ENCODE results near the gene ARHGAP19.

The ARHGAP19 gene

DNA sequence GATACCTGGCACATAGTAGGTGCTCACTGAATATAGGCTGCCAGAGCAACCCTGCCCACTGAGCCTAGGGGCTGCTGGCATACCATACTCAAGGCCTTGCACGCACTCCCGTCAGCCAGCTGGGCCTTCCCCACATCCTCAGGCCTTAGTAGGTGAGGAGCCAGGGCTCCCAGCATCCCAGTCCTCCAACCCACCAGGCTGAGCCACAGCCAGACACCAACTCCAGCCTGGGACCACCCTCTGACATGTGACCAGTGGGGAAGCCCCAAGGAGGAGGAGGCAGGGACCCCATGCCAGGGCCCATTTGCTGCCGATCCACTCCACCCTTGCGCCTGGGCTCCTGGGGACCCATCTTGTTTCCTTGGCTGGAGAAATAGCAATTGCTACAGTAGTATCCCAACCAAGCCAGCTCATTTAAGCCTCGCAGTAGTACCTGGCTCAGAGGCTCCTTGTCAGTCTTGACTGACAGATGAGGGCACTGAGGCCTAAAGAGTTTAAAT lies 118.1 kb downstream of the ARHGAP19 start:
- no peaks in the 10 kb centered on the region for H3K27me3 ChIP-seq (ENCODE audit: low read length)

GRCh38 chr10:97173036-97173435 lies 119.4 kb downstream of the ARHGAP19 start:
- Histone ChIP-seq H3K9me2 (replicated peaks; ENCODE audit: insufficient read depth, low read length) (no peaks in the 10 kb centered on the region), H3K9ac (ENCODE audit: low read length) (no peak overlapping the region), H3K27ac (ENCODE audit: low read depth, low read length) (no peak overlapping the region), H3F3A (ENCODE audit: insufficient read depth) (no peaks in the 10 kb centered on the region), H2AFZ (ENCODE audit: low read depth, low read length, severe bottlenecking) (no peak overlapping the region), H4K20me1 (ENCODE audit: low read depth, low read length) (no peaks in the 10 kb centered on the region), H3K79me2 (ENCODE audit: insufficient read depth, low read length) (no peaks in the 10 kb centered on the region), H3K9me3 (ENCODE audit: insufficient read depth, low read length) (no peaks in the 10 kb centered on the region), H3K27me3 (ENCODE audit: low read length) (no peaks in the 10 kb centered on the region), H3K4me3 (ENCODE audit: insufficient read depth, low read length, poor library complexity, severe bottlenecking) (no peak overlapping the region), H3K4me2 (ENCODE audit: low read depth, low read length, poor library complexity, severe bottlenecking) (no peak overlapping the region), H3K36me3 (ENCODE audit: low read length) (no peaks in the 10 kb centered on the region)
- TF ChIP-seq CTCF (IDR thresholded peaks at IDR 0.05; ENCODE audit: insufficient read depth, low read length, poor library complexity, severe bottlenecking) (no peak), EZH2phosphoT487 (conservative IDR thresholded peaks at IDR 0.05; ENCODE audit: low read length) (no peak)

More for the DNA sequence above, 118.1 kb downstream of the ARHGAP19 start:
- Histone ChIP-seq H3K9me2 (replicated peaks; ENCODE audit: insufficient read depth, low read length) (no peaks in the 10 kb centered on the region), H3K9me3 (ENCODE audit: insufficient read depth, low read length) (no peaks in the 10 kb centered on the region), H3F3A (ENCODE audit: insufficient read depth) (no peaks in the 10 kb centered on the region), H3K27ac (ENCODE audit: low read depth, low read length) (no peak overlapping the region), H2AFZ (ENCODE audit: low read depth, low read length, severe bottlenecking) (no peak overlapping the region), H3K4me2 (ENCODE audit: low read depth, low read length, poor library complexity, severe bottlenecking) (no peak overlapping the region), H3K4me3 (ENCODE audit: insufficient read depth, low read length, poor library complexity, severe bottlenecking) (no peak overlapping the region), H4K20me1 (ENCODE audit: low read depth, low read length) (no peaks in the 10 kb centered on the region), H3K9ac (ENCODE audit: low read length) (no peak overlapping the region), H3K79me2 (ENCODE audit: insufficient read depth, low read length) (no peaks in the 10 kb centered on the region), H3K36me3 (ENCODE audit: low read length) (no peaks in the 10 kb centered on the region)
- TF ChIP-seq EZH2phosphoT487 (conservative IDR thresholded peaks at IDR 0.05; ENCODE audit: low read length) (no peak), CTCF (IDR thresholded peaks at IDR 0.05; ENCODE audit: insufficient read depth, low read length, poor library complexity, severe bottlenecking) (no peak)
